ENCODE data around the gene MGRN1. TPM values are rescaled to one million over a fixed set of nuclear protein-coding genes. Genes with fewer than 3 reads are reported as not detected.
A peak's percentile ranks its signal among the peaks of the same experiment; 100 is the strongest.

The MGRN1 gene
- polyA plus RNA-seq, 3 donors, result 3.7 to 48.2 (median 4.7) TPM

- Histone ChIP-seq H4K20me1 (ENCODE audit: insufficient read depth, low read length) (peaks cover 100% of the 10 kb centered on the region), H2AFZ (ENCODE audit: insufficient read depth, low read depth, low read length, poor library complexity, severe bottlenecking) (no peak overlapping the region), H3K9ac (ENCODE audit: insufficient read depth, low read length, poor library complexity, severe bottlenecking) (no peak overlapping the region), H3K36me3 (replicated peaks in 1 of 2; ENCODE audit: control insufficient read depth in 1 of 2, insufficient read depth in 2 of 2, low read length in 2 of 2) (peaks cover 27 to 62% of the 10 kb centered on the region in 2 donors), H3K9me3 (replicated peaks in 1 of 2; ENCODE audit: control insufficient read depth in 1 of 2, insufficient read depth in 1 of 2, low read length in 2 of 2) (peaks cover 0 to 3% of the 10 kb centered on the region in 2 donors), H3K4me3 (replicated peaks in 1 of 3; ENCODE audit: low read depth in 2 of 3, low read length in 3 of 3) (no peak overlapping the region), H3K4me2 (replicated peaks; ENCODE audit: extremely low read depth, low read length, poor library complexity, severe bottlenecking) (no peak overlapping the region), H3K4me1 (ENCODE audit: control insufficient read depth in 1 of 2, insufficient read depth in 2 of 2, low read length in 2 of 2) (peaks cover 9 to 16% of the 10 kb centered on the region in 2 donors), H3K79me2 (ENCODE audit: insufficient read depth, low read length) (peaks cover 87% of the 10 kb centered on the region), H3K27me3 (ENCODE audit: control insufficient read depth in 2 of 2, insufficient read depth in 2 of 2, low read length in 2 of 2) (no peaks in the 10 kb centered on the region), H3K27ac (ENCODE audit: low read depth in 1 of 2, low read length in 2 of 2) (peak overlapping the region in 1 of 2 donors; percentile 14)
- TF ChIP-seq, protein P1, sequence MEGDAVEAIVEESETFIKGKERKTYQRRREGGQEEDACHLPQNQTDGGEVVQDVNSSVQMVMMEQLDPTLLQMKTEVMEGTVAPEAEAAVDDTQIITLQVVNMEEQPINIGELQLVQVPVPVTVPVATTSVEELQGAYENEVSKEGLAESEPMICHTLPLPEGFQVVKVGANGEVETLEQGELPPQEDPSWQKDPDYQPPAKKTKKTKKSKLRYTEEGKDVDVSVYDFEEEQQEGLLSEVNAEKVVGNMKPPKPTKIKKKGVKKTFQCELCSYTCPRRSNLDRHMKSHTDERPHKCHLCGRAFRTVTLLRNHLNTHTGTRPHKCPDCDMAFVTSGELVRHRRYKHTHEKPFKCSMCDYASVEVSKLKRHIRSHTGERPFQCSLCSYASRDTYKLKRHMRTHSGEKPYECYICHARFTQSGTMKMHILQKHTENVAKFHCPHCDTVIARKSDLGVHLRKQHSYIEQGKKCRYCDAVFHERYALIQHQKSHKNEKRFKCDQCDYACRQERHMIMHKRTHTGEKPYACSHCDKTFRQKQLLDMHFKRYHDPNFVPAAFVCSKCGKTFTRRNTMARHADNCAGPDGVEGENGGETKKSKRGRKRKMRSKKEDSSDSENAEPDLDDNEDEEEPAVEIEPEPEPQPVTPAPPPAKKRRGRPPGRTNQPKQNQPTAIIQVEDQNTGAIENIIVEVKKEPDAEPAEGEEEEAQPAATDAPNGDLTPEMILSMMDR (IDR thresholded peaks at IDR 0.05), result no peak
- Mint-ChIP-seq H3K9me3 (no peaks in the 10 kb centered on the region), H3K4me1 (peaks cover 12% of the 10 kb centered on the region), H3K27ac (peak overlapping the region in 2 of 7 donors; percentile 21 to 66), H3K27me3 (ENCODE audit: low read depth in 3 of 3) (no peaks in the 10 kb centered on the region), H3K36me3 (peaks cover 34 to 67% of the 10 kb centered on the region in 2 donors), H3K4me3 (no peak overlapping the region)
- WGBS (ENCODE audit: insufficient coverage), result 97% methylated on average over 17 of the region's 22 CpGs
- intact Hi-C loops (cut with micrococcal nuclease), result no loop called here
- no peak for DNase-seq
Observed at GRCh38 chr16:4646773-4647643, 22.4 kb downstream of the MGRN1 start.

- Histone ChIP-seq H3K9me3 (replicated peaks in 1 of 2; ENCODE audit: control insufficient read depth in 1 of 2, insufficient read depth in 1 of 2, low read length in 2 of 2) (peaks cover 0 to 3% of the 10 kb centered on the region in 2 donors), H3K4me1 (ENCODE audit: control insufficient read depth in 1 of 2, insufficient read depth in 2 of 2, low read length in 2 of 2) (peaks cover 4 to 11% of the 10 kb centered on the region in 2 donors), H3K27ac (ENCODE audit: low read depth in 1 of 2, low read length in 2 of 2) (no peak overlapping the region), H3K79me2 (ENCODE audit: insufficient read depth, low read length) (peaks cover 82% of the 10 kb centered on the region), H3K4me3 (replicated peaks in 1 of 3; ENCODE audit: low read depth in 2 of 3, low read length in 3 of 3) (no peak overlapping the region), H3K4me2 (replicated peaks; ENCODE audit: extremely low read depth, low read length, poor library complexity, severe bottlenecking) (no peak overlapping the region), H3K9ac (ENCODE audit: insufficient read depth, low read length, poor library complexity, severe bottlenecking) (no peak overlapping the region), H4K20me1 (ENCODE audit: insufficient read depth, low read length) (peaks cover 97% of the 10 kb centered on the region), H3K27me3 (ENCODE audit: control insufficient read depth in 2 of 2, insufficient read depth in 2 of 2, low read length in 2 of 2) (no peaks in the 10 kb centered on the region), H3K36me3 (replicated peaks in 1 of 2; ENCODE audit: control insufficient read depth in 1 of 2, insufficient read depth in 2 of 2, low read length in 2 of 2) (peaks cover 33 to 69% of the 10 kb centered on the region in 2 donors), H2AFZ (ENCODE audit: insufficient read depth, low read depth, low read length, poor library complexity, severe bottlenecking) (no peak overlapping the region)
- TF ChIP-seq, protein P1 (IDR thresholded peaks at IDR 0.05), result no peak
- no peak overlapping the region for H3K4me3 Mint-ChIP-seq
- no peaks in the 10 kb centered on the region for H3K9me3 Mint-ChIP-seq
- H3K4me1 Mint-ChIP-seq, result peaks cover 9% of the 10 kb centered on the region
- no peak for DNase-seq
- 100% methylated on average over 8 of the region's 8 CpGs for WGBS (ENCODE audit: insufficient coverage)
- peaks cover 40 to 73% of the 10 kb centered on the region in 2 donors for H3K36me3 Mint-ChIP-seq
- no peaks in the 10 kb centered on the region for H3K27me3 Mint-ChIP-seq (ENCODE audit: low read depth in 3 of 3)
- H3K27ac Mint-ChIP-seq, result peak overlapping the region in 2 of 7 donors; percentile 10 to 30
- intact Hi-C loops (cut with micrococcal nuclease), result no loop called here
Observed at GRCh38 chr16:4647644-4647980, 23.0 kb downstream of the MGRN1 start.

Data from CD14-positive monocyte (primary cell).